ENCODE measurements around the gene ARMH4. TPM values are rescaled to one million over a fixed set of nuclear protein-coding genes. Genes with fewer than 3 reads are reported as not detected.

ARMH4 gene
- total RNA-seq, 1 experiment from 2014 or later = 42.6 TPM

DNA sequence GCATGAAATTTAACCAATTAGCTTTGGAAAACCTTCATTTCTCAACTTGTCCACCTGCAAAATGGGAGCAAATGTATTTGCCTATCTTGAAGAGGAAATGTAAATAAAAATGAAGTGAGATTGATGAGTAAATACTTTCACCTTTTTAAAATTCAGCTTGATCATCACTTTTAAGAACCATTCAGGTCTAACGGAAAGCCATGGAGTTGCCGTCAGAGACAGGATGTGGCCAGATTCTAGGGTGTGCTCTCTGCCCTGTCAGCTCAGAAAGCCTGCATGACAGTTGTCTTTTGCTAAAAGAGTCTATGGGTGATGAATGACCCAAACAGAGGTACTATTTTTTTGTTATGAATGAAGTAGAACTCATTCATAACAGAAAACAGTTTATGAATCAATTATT, 181.8 kb downstream of the ARMH4 start:
- peaks cover 8 to 10% of the 10 kb centered on the region in 2 experiments for H3K4me1 Mint-ChIP-seq
- H3K4me3 Mint-ChIP-seq = no peak overlapping the region
- H3K36me3 Mint-ChIP-seq (ENCODE audit: insufficient read depth in 1 of 3, low read depth in 3 of 3) = no peaks in the 10 kb centered on the region
- Histone ChIP-seq H3K4me2 (ENCODE audit: insufficient read depth, insufficient read length, low read length) (no peak overlapping the region), H3T11ph (ENCODE audit: low read length) (no peak overlapping the region), H3K4me1 (ENCODE audit: insufficient read depth, low read length) (no peaks in the 10 kb centered on the region), H2AFZ (ENCODE audit: low read length) (no peak overlapping the region), H3K4ac (ENCODE audit: low read depth, low read length) (no peak overlapping the region), H3K18ac (ENCODE audit: insufficient read length, low read depth, low read length) (no peak overlapping the region), H2BK120ac (ENCODE audit: low read depth, low read length, poor library complexity, severe bottlenecking) (no peak overlapping the region), H2BK15ac (ENCODE audit: low read depth, low read length) (no peak overlapping the region), H3K23me2 (ENCODE audit: insufficient read length, low read depth, low read length, poor library complexity, severe bottlenecking) (no peaks in the 10 kb centered on the region), H4K20me1 (ENCODE audit: control insufficient read depth, insufficient read depth, insufficient read length) (no peaks in the 10 kb centered on the region), H2BK5ac (ENCODE audit: insufficient read length, low read length) (no peak overlapping the region), H3K27me3 (ENCODE audit: insufficient read depth, low read length) (no peaks in the 10 kb centered on the region), H4K8ac (replicated peaks; ENCODE audit: insufficient read length, low read depth, low read length) (no peak overlapping the region), H2AK5ac (ENCODE audit: insufficient read length, low read length) (no peak overlapping the region), H4K91ac (ENCODE audit: insufficient read length, low read depth, low read length) (no peak overlapping the region), H3K79me2 (ENCODE audit: insufficient read depth, low read length) (no peaks in the 10 kb centered on the region), H3K9me3 (ENCODE audit: control insufficient read depth, low read depth, low read length) (no peaks in the 10 kb centered on the region), H3K9ac (ENCODE audit: extremely low read depth, insufficient read length, low read length) (no peak overlapping the region), H3K79me1 (ENCODE audit: insufficient read depth, low read depth, low read length, poor library complexity, severe bottlenecking) (no peaks in the 10 kb centered on the region), H2BK12ac (ENCODE audit: insufficient read length, low read depth, low read length) (no peak overlapping the region), H3K56ac (ENCODE audit: insufficient read length, low read depth, low read length) (no peak overlapping the region), H4K5ac (ENCODE audit: insufficient read length, low read depth, low read length) (no peak overlapping the region), H2BK20ac (ENCODE audit: low read depth, low read length, poor library complexity, severe bottlenecking) (no peak overlapping the region), H3K14ac (ENCODE audit: insufficient read depth, low read length) (no peak overlapping the region), H3K27ac (ENCODE audit: insufficient read length, low read depth, low read length) (no peak overlapping the region), H3K23ac (ENCODE audit: insufficient read length, low read depth, low read length) (no peak overlapping the region)
- H3K27ac Mint-ChIP-seq = no peak overlapping the region
- H3K9me3 Mint-ChIP-seq = no peaks in the 10 kb centered on the region
- no peak for DNase-seq
- no CpG with 5 or more reads among the region's 2 CpGs for WGBS (ENCODE audit: extremely low coverage, insufficient read length, low lambda C conversion rate)
- no peaks in the 10 kb centered on the region for H3K27me3 Mint-ChIP-seq (ENCODE audit: low read depth)
- TF ChIP-seq, protein P1, sequence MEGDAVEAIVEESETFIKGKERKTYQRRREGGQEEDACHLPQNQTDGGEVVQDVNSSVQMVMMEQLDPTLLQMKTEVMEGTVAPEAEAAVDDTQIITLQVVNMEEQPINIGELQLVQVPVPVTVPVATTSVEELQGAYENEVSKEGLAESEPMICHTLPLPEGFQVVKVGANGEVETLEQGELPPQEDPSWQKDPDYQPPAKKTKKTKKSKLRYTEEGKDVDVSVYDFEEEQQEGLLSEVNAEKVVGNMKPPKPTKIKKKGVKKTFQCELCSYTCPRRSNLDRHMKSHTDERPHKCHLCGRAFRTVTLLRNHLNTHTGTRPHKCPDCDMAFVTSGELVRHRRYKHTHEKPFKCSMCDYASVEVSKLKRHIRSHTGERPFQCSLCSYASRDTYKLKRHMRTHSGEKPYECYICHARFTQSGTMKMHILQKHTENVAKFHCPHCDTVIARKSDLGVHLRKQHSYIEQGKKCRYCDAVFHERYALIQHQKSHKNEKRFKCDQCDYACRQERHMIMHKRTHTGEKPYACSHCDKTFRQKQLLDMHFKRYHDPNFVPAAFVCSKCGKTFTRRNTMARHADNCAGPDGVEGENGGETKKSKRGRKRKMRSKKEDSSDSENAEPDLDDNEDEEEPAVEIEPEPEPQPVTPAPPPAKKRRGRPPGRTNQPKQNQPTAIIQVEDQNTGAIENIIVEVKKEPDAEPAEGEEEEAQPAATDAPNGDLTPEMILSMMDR (conservative IDR thresholded peaks at IDR 0.05) = no peak

Data from H9 (cell line).